ENCODE data around the gene PDLIM1.

GRCh38 chr10:95288303-95288702, 2.5 kb downstream of the PDLIM1 start:
- no peak for TF ChIP-seq EZH2 (IDR thresholded peaks at IDR 0.05; ENCODE audit: insufficient read depth, poor library complexity, severe bottlenecking)
- no peak for TF ChIP-seq EZH2phosphoT487 (IDR thresholded peaks at IDR 0.05; ENCODE audit: insufficient read depth, low read depth)
